K562 (cell line): ENCODE measurements around the gene ST7. TPM values are rescaled to one million over a fixed set of nuclear protein-coding genes. Genes with fewer than 3 reads are reported as not detected.
A peak's percentile ranks its signal among the peaks of the same experiment; 100 is the strongest.

Experiments used
- BHLHE40 ChIP-seq: IDR thresholded peaks from 2 replicates; pipeline ENCODE4 v1.6.1; 2011; ENCODE audit warnings: low read length, improper control_type of control experiment
- CC2D1A ChIP-seq: fragments of 450-650 bp; IDR thresholded peaks from 2 replicates; pipeline ENCODE4 v1.6.1; 2017; ENCODE audit warnings: mild to moderate bottlenecking
- DPF2 ChIP-seq: fragments of 450-650 bp; IDR thresholded peaks from 2 replicates; pipeline ENCODE4 v1.6.1; 2016
- JUND ChIP-seq, 2 experiments: IDR thresholded peaks; 2 replicates in 1 of 2; 3 replicates in 1 of 2; pipeline ENCODE4 v1.6.1; 2011; ENCODE audit warnings: borderline replicate concordance in 2 of 2, low read depth in 2 of 2, low read length in 2 of 2, improper control_type of control experiment in 1 of 2, missing biosample characterization in 1 of 2, missing genetic modification characterization in 1 of 2, missing genetic modification reagents in 1 of 2
- KLF10 ChIP-seq: fragments of 250-450 bp; sonication (Bioruptor Pico); IDR thresholded peaks from 2 replicates; pipeline ENCODE4 v1.6.1; 2021; ENCODE audit warnings: matching md5 sums
- MEIS2 ChIP-seq: fragments of 450-650 bp; IDR thresholded peaks from 2 replicates; pipeline ENCODE4 v1.6.1; 2014; ENCODE audit warnings: mild to moderate bottlenecking; ENCODE audit not compliant: partially characterized antibody
- NFATC3 ChIP-seq: fragments of 450-650 bp; IDR thresholded peaks from 2 replicates; pipeline ENCODE4 v1.6.1; 2017; ENCODE audit warnings: mild to moderate bottlenecking
- NFE2 ChIP-seq: IDR thresholded peaks from 2 replicates; pipeline ENCODE4 v1.6.1; 2014; ENCODE audit warnings: antibody characterized with exemption, low read depth
- PHF21A ChIP-seq: fragments of 450-650 bp; IDR thresholded peaks from 2 replicates; pipeline ENCODE4 v1.6.1; 2017; ENCODE audit warnings: low read depth, borderline replicate concordance
- PRMT5 ChIP-seq: sonication (generic); formaldehyde crosslinking; IDR thresholded peaks from 2 replicates; pipeline ENCODE4 v1.5.0; 2020; ENCODE audit warnings: missing genetic modification reagents
- TEAD2 ChIP-seq: fragments of 450-650 bp; IDR thresholded peaks from 2 replicates; pipeline ENCODE4 v1.6.1; 2016; ENCODE audit warnings: missing genetic modification characterization, control low read depth, missing compliant biosample characterization
- TEAD4 ChIP-seq, 2 experiments: sonication (generic) in 1 of 2; formaldehyde crosslinking in 1 of 2; IDR thresholded peaks; 2 replicates each; pipeline versions ENCODE4 v1.6.1 to v1.8.0; 2012 to 2022; ENCODE audit warnings: borderline replicate concordance in 1 of 2, inconsistent platforms in 1 of 2, low read length in 1 of 2, mild to moderate bottlenecking in 1 of 2, missing genetic modification reagents in 1 of 2
- XRCC3 ChIP-seq: fragments of 450-650 bp; IDR thresholded peaks from 2 replicates; pipeline ENCODE4 v1.6.1; 2017; ENCODE audit warnings: mild to moderate bottlenecking, moderate library complexity
- ZC3H11A ChIP-seq: IDR thresholded peaks from 2 replicates; pipeline ENCODE4 v1.6.1; 2012; ENCODE audit warnings: low read depth, low read length, improper control_type of control experiment
- ZFP1 ChIP-seq: fragments of 450-650 bp; formaldehyde crosslinking; IDR thresholded peaks from 2 replicates; pipeline ENCODE4 v1.4.0; 2020; ENCODE audit warnings: mild to moderate bottlenecking, mixed read lengths
- ZNF76 ChIP-seq: fragments of 250-450 bp; sonication (Bioruptor Pico); IDR thresholded peaks from 2 replicates; pipeline ENCODE4 v1.4.0; 2020; ENCODE audit warnings: mild to moderate bottlenecking, moderate library complexity, borderline replicate concordance
- ZNF785 ChIP-seq: fragments of 250-450 bp; sonication (Bioruptor Pico); IDR thresholded peaks from 2 replicates; pipeline ENCODE4 v1.4.0; 2020; ENCODE audit warnings: mild to moderate bottlenecking
- polyA plus RNA-seq, 8 experiments: library from polyadenylated mRNA; depleted of rRNA in 4 of 8; stranded (reverse) in 5 of 8; unstranded in 3 of 8; fragments of >200 nt; fragmentation: Nextera tagmentation in 2 of 8; fragmentation: Illumina TruSeq in 1 of 8; extraction: Ambion mirVana in 2 of 8; extraction: Trizol in 1 of 8; gene quantifications; 2 replicates each; pipeline versions ENCODE4 v1.2.1 to v1.2.3, GENCODE V29; 2011 to 2014; ENCODE audit warnings: inconsistent platforms in 1 of 8, missing spikeins in 1 of 8
- total RNA-seq, 7 experiments: library from RNA; depleted of rRNA in 6 of 7; stranded (reverse); fragments of >200 nt in 6 of 7; fragmentation: Illumina TruSeq in 2 of 7; extraction: Trizol in 2 of 7; gene quantifications; 2 replicates each; pipeline versions ENCODE4 v1.2.1 to v1.2.3, GENCODE V29; 2011 to 2021; ENCODE audit warnings: low replicate concordance in 1 of 7
- TF ChIP-seq, protein P1 (sequence below), 3 experiments: fragments of 200-800 bp in 1 of 3; fragments of 250-450 bp in 1 of 3; fragments of 450-650 bp in 1 of 3; sonication (Bioruptor Pico) in 1 of 3; sonication (Bioruptor generic) in 1 of 3; formaldehyde crosslinking in 1 of 3; IDR thresholded peaks; 2 replicates each; pipeline versions ENCODE4 v1.6.1 to v1.8.0; 2016 to 2022; ENCODE audit warnings: mild to moderate bottlenecking in 2 of 3, missing genetic modification characterization in 2 of 3, missing compliant biosample characterization in 1 of 3, moderate library complexity in 1 of 3
- TF ChIP-seq, protein P2 (sequence below): sonication (generic); formaldehyde crosslinking; IDR thresholded peaks from 2 replicates; pipeline ENCODE4 v1.8.0; 2022; ENCODE audit warnings: mild to moderate bottlenecking, missing genetic modification reagents
- TF ChIP-seq, protein P3 (sequence below): sonication (generic); formaldehyde crosslinking; IDR thresholded peaks from 2 replicates; pipeline ENCODE4 v1.9.0; 2022; ENCODE audit warnings: mild to moderate bottlenecking, missing genetic modification reagents

ST7 gene
- total and polyA plus RNA-seq, 9 of the 15 experiments (the other 6 are each of a cell fraction or from before 2014, with no cell fraction given), result 23.9 to 56.3 (median 36.9) TPM

DNA sequence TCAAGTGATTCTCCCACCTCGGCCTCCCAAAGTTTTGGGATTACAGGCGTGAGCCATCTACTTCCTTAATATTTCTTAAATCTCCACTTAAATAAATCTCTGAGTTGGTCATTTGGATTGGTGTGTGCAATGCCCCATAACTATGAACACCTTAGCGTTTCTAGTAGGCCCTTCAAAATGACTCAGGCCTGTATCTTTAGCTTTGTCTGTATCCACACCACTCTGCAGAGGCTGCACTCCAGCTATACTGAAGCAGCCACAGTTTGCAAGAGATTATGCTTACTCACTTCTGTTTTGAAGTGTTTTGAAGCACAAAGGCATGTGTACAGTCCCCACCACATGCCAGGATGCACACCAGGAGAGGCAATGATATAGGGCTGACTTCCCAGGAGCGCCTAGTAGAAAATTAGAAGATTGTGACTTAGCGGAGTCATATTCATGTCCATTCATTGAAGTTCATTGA, 2.4 kb upstream of the ST7 start (continued):
- TF ChIP-seq, protein P1, sequence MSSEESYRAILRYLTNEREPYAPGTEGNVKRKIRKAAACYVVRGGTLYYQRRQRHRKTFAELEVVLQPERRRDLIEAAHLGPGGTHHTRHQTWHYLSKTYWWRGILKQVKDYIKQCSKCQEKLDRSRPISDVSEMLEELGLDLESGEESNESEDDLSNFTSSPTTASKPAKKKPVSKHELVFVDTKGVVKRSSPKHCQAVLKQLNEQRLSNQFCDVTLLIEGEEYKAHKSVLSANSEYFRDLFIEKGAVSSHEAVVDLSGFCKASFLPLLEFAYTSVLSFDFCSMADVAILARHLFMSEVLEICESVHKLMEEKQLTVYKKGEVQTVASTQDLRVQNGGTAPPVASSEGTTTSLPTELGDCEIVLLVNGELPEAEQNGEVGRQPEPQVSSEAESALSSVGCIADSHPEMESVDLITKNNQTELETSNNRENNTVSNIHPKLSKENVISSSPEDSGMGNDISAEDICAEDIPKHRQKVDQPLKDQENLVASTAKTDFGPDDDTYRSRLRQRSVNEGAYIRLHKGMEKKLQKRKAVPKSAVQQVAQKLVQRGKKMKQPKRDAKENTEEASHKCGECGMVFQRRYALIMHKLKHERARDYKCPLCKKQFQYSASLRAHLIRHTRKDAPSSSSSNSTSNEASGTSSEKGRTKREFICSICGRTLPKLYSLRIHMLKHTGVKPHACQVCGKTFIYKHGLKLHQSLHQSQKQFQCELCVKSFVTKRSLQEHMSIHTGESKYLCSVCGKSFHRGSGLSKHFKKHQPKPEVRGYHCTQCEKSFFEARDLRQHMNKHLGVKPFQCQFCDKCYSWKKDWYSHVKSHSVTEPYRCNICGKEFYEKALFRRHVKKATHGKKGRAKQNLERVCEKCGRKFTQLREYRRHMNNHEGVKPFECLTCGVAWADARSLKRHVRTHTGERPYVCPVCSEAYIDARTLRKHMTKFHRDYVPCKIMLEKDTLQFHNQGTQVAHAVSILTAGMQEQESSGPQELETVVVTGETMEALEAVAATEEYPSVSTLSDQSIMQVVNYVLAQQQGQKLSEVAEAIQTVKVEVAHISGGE (CRISPR knock-in tag; IDR thresholded peaks at IDR 0.05), result 0 out of 6 replicates have a peak, but pooled peaks of 1 of the 3 experiments have one; percentile 51
- TF ChIP-seq JUND (IDR thresholded peaks at IDR 0.05; ENCODE audit: borderline replicate concordance, low read depth, low read length), result peak; percentile 37; the same call in 1 of the 2 replicates
- TF ChIP-seq JUND (tag; IDR thresholded peaks at IDR 0.05; ENCODE audit: borderline replicate concordance, low read depth, low read length), result no peak
- peak; percentile 35; the same call in 1 of the 2 replicates for TF ChIP-seq BHLHE40
- TF ChIP-seq, protein P2, sequence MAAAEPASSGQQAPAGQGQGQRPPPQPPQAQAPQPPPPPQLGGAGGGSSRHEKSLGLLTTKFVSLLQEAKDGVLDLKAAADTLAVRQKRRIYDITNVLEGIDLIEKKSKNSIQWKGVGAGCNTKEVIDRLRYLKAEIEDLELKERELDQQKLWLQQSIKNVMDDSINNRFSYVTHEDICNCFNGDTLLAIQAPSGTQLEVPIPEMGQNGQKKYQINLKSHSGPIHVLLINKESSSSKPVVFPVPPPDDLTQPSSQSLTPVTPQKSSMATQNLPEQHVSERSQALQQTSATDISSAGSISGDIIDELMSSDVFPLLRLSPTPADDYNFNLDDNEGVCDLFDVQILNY (CRISPR knock-in tag), result no peak
- TF ChIP-seq KLF10 (CRISPR knock-in tag), result no peak
- no peak for TF ChIP-seq ZNF76 (CRISPR knock-in tag)
- no peak for TF ChIP-seq ZNF785
- no peak for TF ChIP-seq PRMT5 (CRISPR knock-in tag)
- no peak for TF ChIP-seq DPF2
- TF ChIP-seq, protein P3, sequence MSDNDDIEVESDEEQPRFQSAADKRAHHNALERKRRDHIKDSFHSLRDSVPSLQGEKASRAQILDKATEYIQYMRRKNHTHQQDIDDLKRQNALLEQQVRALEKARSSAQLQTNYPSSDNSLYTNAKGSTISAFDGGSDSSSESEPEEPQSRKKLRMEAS (CRISPR knock-in tag), result no peak; the same call in 1 of the 2 replicates
- no peak for TF ChIP-seq NFATC3
- no peak for TF ChIP-seq ZFP1 (CRISPR knock-in tag)
- TF ChIP-seq TEAD2 (tag), result no peak
- TF ChIP-seq ZC3H11A, result no peak
- TF ChIP-seq NFE2, result peak; percentile 90
- TF ChIP-seq MEIS2, result peak; percentile 1
- TF ChIP-seq CC2D1A, result no peak
- peak; percentile 28 for TF ChIP-seq TEAD4 (IDR thresholded peaks at IDR 0.05; ENCODE audit: low read length)
- no peak for TF ChIP-seq TEAD4 (CRISPR knock-in tag; IDR thresholded peaks at IDR 0.05; ENCODE audit: borderline replicate concordance)
- no peak for TF ChIP-seq XRCC3
- TF ChIP-seq PHF21A, result no peak
